NCI-H128 (cell line): ENCODE measurements around the gene NTSR2.
"Not testable (repeated sequence)": the region's sequence is repeated elsewhere in the genome, so short reads cannot be mapped to it uniquely, and the experiment has no call there.

Source experiments
- DNase-seq: peaks from one replicate; lab custom pipeline; 2025; ENCODE audit not compliant: unreplicated experiment; lab: John Stamatoyannopoulos, UW

Gene NTSR2

GRCh38 chr2:11680182-11680900, 10.3 kb upstream of the NTSR2 start:
- DNase-seq: no peak

GRCh38 chr2:11679486-11680181, 9.6 kb upstream of the NTSR2 start:
- DNase-seq: no peak

- DNase-seq: no peak
Observed at GRCh38 chr2:11679016-11679415, 9.0 kb upstream of the NTSR2 start.

DNA sequence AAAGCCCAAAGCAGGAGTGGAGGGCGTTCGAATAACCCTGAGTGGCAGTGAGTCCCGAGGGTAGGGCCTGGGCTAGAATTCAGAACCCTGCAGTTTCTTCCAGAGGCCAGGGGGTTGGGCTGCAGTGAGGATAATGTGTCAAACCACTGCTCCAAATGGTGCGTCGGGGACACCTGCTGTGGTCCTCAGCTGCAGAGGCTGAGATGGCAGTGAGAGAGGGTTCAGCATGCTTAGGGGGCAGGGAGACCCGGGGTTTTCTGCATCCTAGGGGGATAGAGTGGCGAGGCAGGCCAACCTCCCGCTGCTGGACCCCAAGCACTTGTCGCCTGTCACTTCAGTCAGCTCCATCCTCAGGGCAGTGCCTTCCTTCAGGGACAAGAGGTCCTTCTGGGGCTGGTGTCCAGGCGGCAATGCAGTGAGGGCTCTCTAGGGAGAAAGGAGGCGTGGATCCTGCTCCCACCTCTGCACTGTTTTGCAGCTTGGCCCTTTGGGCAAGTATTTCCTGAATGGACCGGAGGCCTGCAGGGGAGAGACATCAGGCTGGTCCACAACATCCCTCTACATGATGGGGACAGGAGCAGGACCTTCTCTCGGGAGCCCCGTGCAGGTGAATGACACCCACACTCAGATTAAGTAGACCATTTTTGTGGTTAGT, 8.4 kb upstream of the NTSR2 start:
- DNase-seq: no peak

- DNase-seq: no peak
Observed at GRCh38 chr2:11677136-11678055, 7.4 kb upstream of the NTSR2 start.

DNA sequence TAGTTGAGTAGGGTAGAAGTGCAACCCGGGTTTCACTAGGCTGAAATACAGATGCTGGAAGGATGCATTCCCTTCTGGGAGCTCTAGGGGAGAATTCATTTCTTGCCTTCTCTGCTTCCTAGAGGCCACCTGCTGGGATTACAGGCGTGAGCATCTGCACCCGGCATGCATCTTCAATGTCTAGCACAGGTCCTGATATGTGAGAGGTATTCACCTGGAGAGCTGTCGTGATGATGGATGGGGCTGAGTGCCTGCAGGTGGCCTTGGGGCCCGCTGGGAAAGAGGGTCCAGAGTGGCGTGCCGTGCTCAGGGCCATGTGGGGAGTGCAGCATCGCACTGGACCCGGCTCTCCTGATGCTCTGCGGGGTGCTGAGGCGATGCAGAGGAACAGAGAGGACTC, 6.6 kb upstream of the NTSR2 start:
- no peak for DNase-seq

- no peak for DNase-seq
Observed at GRCh38 chr2:11675423-11676112, 5.6 kb upstream of the NTSR2 start.

GRCh38 chr2:11674983-11675382, 5.0 kb upstream of the NTSR2 start:
- DNase-seq: no peak

- no peak for DNase-seq
Observed at GRCh38 chr2:11672407-11672806, 2.4 kb upstream of the NTSR2 start.

DNA sequence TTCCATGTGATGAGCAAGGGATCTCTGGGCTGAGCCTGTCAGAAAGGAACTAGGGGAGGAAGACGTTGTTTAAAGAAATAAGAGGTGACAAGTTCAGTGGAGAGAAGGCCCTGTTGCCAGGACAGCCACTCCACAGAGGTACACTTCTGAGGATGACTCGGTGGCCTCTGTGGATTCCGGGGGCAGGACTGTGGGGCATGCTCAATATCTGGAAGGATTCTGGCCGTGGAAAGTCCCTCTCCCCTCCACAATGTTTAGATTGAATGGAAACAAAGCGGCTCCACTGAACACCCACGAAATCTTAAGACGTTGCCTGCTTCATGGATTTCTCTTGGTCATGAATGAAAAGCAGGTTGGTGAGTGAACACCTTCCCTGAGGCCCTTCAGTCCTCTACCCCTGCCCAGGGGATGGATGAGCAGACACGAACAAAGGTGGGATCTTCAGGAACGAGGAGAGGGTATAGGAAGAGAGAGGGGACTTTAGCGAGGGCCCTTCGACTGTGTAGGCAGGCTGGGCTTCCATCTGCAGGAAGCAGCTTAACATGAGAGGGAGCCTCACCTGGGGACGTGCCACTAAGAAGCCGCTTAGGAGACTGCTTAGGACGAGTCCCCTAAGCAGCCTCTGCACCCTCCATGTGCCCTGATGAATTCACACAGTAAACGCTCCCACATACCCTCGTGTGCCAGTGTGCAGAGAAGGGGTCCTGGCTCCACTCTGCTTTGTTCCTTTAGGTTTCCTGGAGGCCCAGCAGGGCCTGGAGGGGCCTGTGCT, 1.9 kb downstream of the NTSR2 start:
- no peak for DNase-seq

- DNase-seq: no peak
Observed at GRCh38 chr2:11667194-11667593, 2.8 kb downstream of the NTSR2 start.

DNA sequence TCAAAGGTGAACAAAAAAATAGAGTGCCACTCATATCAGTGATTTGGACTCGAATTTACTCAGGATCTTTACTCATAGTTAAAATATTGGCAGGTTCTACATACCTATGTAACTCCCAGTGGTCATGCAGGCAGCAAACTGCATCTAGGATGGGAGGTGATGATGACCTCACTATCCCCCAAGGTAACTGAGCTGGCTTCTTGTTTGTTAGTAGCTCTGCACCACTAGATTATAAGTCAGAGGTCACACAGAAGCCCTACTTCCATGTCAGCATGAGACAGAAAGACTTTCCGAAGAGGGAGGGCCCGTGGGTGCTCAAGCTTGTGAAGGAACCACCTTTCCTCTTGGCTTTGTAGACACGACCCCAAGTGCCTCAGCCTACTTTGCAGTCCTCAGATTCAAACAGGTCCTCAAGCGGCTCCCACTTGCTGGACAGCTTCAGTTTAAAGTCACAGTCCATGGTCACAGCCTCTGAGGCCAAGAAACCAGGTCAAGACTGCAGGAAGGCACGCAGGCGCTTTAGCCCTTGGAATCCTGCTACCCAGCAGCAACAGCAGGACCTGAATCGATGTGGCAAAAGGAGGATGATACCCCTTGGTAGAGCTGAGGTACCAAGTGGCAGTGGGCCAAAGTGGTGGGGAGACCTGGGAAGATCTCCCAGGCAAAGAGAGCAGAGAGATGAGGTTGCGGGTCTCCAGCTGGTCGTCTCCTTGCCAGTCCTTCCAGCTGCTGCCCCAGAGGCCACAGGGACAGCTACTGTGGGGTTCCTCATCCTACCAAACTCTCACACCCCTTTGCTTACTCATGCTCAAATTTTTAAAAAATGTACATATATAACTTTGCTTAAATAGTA, 4.3 kb downstream of the NTSR2 start:
- DNase-seq: no peak

DNA sequence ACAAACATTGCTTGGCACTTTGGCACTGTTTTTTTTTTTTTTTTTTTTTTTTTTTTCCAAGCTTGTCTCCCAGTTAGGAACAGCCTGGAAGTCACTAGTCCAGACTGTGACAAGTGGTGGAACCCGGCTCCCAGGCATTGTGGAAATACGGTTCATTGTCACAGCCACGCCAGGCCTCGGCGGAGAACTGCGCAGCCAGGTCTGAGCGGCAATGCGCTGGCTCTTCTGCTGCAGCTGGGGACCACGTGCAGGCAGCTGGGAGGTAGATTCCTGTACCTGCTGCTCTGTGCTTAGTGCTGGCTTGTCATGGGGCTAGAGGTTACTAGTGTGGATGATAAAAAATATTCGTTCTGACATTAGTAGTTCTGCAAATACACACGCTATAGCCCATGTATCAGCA, 5.0 kb downstream of the NTSR2 start:
- no peak for DNase-seq

DNA sequence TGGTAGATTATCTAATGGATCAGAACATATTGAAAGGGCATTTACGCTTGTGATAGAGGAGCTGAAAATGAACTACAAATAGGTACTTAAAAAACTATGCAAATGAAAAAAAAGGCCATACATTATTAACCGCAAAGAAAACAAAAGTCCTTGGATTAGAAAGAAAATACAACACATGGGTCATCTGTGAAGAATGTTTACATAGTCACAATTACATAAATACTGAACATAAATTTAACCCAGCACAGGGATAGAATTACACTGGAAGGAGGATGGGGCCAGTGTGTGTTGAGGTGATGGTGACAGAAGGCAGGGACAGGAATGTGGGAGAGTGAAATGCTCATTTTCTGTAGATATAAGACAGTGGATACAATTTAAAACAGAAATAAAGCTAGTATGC, 6.6 kb downstream of the NTSR2 start:
- DNase-seq: no peak

DNA sequence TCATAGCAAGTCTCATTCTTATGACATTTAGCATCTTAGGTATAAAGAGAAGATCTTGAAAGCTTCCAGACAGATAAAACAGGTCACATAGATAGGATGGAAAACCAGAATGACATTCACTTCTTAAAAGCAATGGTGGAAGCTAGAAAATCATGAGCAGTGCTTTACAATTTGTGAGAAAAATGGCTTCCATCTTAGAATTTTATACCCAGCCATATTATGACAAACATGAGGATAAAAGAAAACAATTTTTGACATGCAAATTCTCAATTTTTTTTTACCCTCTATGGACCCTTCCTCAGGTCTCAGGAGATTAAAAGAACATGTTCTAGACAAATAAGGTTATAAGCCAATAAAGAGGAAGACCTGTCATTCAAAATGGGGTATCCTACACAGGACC, 7.1 kb downstream of the NTSR2 start:
- no peak for DNase-seq

GRCh38 chr2:11661891-11662435, 8.0 kb downstream of the NTSR2 start:
- no peak for DNase-seq

- not testable (repeated sequence) for DNase-seq
Observed at GRCh38 chr2:11660396-11660795, 9.6 kb downstream of the NTSR2 start.

DNA sequence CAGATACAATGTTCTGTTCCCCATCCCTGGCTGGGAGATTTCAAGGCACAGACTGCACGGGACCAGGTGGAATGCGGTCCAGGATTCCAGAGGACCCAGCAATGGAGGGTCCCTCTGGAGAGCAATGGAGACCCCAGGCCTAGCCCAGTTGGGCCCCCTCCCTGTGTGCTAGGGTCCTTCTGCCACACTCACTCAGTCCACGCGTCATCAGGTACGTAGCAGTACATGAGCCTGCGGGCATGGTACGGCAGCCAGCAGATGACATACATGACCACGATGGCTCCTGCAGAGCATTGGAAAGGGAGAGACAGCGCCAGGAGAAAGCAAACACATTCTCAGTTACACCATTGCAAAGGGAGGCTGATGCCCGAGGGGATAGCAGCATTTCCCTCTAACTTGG, 10.1 kb downstream of the NTSR2 start:
- DNase-seq: no peak

- no peak for DNase-seq
Observed at GRCh38 chr2:11659115-11659475, 10.9 kb downstream of the NTSR2 start.
